ENCODE measurements around the gene FAM98B.
"Not testable (repeated sequence)": the region's sequence is repeated elsewhere in the genome, so short reads cannot be mapped to it uniquely, and the experiment has no call there.

FAM98B gene

GRCh38 chr15:38421069-38421690, 32.7 kb upstream of the FAM98B start:
- ChIA-PET CTCF (interaction anchor here (0.7 to 5.2 kb wide), 9 partner anchors 15 to 426 kb away, joined by 3 to 36 read pairs (median 5); no protein-coding TSS in a partner anchor), POLR2A (no interaction called here)
- no peak for DNase-seq (ENCODE audit: low read depth, low spot score)
- no peak overlapping the region for H3K4me3 ChIP-seq (ENCODE audit: low read depth, low read length)
- TF ChIP-seq CTCF (IDR thresholded peaks at IDR 0.05; ENCODE audit: insufficient read depth, low read length, missing control alignments) = no peak

GRCh38 chr15:38424101-38424552, 29.8 kb upstream of the FAM98B start:
- no peak for DNase-seq (ENCODE audit: low read depth, low spot score)
- no peak overlapping the region for H3K4me3 ChIP-seq (ENCODE audit: low read depth, low read length)
- POLR2A ChIA-PET = no interaction called here
- no peak for TF ChIP-seq CTCF (IDR thresholded peaks at IDR 0.05; ENCODE audit: insufficient read depth, low read length, missing control alignments)
- CTCF ChIA-PET = interaction anchor here (1.0 to 2.7 kb wide), 4 partner anchors 10 to 428 kb away, joined by 3 to 22 read pairs (median 4); partner anchors contain the start of gene RASGRP1

- DNase-seq (ENCODE audit: low read depth, low spot score) = no peak
- ChIA-PET CTCF (interaction anchor here (1.0 to 2.7 kb wide), 3 partner anchors 15 to 429 kb away, joined by 4 to 22 read pairs (median 5); partner anchors contain the start of gene RASGRP1), POLR2A (no interaction called here)
- TF ChIP-seq CTCF (IDR thresholded peaks at IDR 0.05; ENCODE audit: insufficient read depth, low read length, missing control alignments) = no peak
- no peak overlapping the region for H3K4me3 ChIP-seq (ENCODE audit: low read depth, low read length)
Observed at GRCh38 chr15:38425269-38425668, 28.7 kb upstream of the FAM98B start.

GRCh38 chr15:38427380-38427779, 26.5 kb upstream of the FAM98B start:
- ChIA-PET CTCF (interaction anchor here (4.8 kb wide), 1 partner anchor 13 kb away, joined by 45 read pairs; no protein-coding TSS in a partner anchor), POLR2A (no interaction called here)
- no peak for TF ChIP-seq CTCF (IDR thresholded peaks at IDR 0.05; ENCODE audit: insufficient read depth, low read length, missing control alignments)
- DNase-seq (ENCODE audit: low read depth, low spot score) = no peak
- H3K4me3 ChIP-seq (ENCODE audit: low read depth, low read length) = no peak overlapping the region

- CTCF ChIA-PET = interaction anchor here (4.8 kb wide), 1 partner anchor 10 kb away, joined by 45 read pairs; no protein-coding TSS in a partner anchor
- no peak for TF ChIP-seq CTCF (IDR thresholded peaks at IDR 0.05; ENCODE audit: insufficient read depth, low read length, missing control alignments)
- no peak overlapping the region for H3K4me3 ChIP-seq (ENCODE audit: low read depth, low read length)
- no peak for DNase-seq (ENCODE audit: low read depth, low spot score)
- POLR2A ChIA-PET = no interaction called here
Observed at GRCh38 chr15:38430106-38430760, 23.7 kb upstream of the FAM98B start.

- H3K4me3 ChIP-seq (ENCODE audit: low read depth, low read length) = no peak overlapping the region
- POLR2A ChIA-PET = no interaction called here
- CTCF ChIA-PET = interaction anchor here (1.0 to 1.4 kb wide), 2 partner anchors 15 to 127 kb away, joined by 3 read pairs; partner anchors contain the start of gene RASGRP1
- no peak for DNase-seq (ENCODE audit: low read depth, low spot score)
- no peak for TF ChIP-seq CTCF (IDR thresholded peaks at IDR 0.05; ENCODE audit: insufficient read depth, low read length, missing control alignments)
Observed at GRCh38 chr15:38436993-38437392, 16.9 kb upstream of the FAM98B start.

DNA sequence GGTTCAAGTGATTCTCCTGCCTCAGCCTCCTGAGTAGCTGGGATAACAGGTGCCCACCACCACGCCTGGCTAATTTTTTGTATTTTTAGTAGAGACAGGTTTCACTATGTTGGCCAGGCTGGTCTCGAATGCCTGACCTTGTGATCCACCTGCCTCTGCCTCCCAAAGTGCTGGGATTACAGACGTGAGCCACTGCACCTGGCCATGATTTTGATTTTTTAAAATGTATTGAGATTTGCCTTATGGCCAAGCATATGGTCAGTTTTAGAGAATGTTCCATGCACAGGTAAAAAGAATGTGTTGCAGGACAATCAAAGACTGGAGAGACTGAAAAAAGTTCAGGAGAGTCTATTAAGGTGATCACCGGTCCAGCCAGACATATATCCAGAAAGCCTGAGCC, 16.3 kb upstream of the FAM98B start:
- POLR2A ChIA-PET; DNase-seq (ENCODE audit: low read depth, low spot score); H3K4me3 ChIP-seq (ENCODE audit: low read depth, low read length): not testable (repeated sequence)
- CTCF ChIA-PET = interaction anchor here (5.7 kb wide), 1 partner anchor 250 kb away, joined by 325 read pairs; no protein-coding TSS in a partner anchor
